Endothelial cell (in vitro differentiated cells): ENCODE results near the gene MUC4. TPM values are rescaled to one million over a fixed set of nuclear protein-coding genes. Genes with fewer than 3 reads are reported as not detected.

Source experiments
- DNase-seq: peaks from one replicate; pipeline ENCODE4 v3.0.0; 2021; ENCODE audit warnings: low spot score
- H3K27ac Mint-ChIP-seq: one replicate; pipeline ENCODE4 v1.8.0; 2021; ENCODE audit warnings: mixed read lengths, inconsistent platforms; ENCODE audit not compliant: unreplicated experiment
- H3K27me3 Mint-ChIP-seq: one replicate; pipeline ENCODE4 v1.8.0; 2021; ENCODE audit warnings: mild to moderate bottlenecking, moderate library complexity, mixed read lengths, inconsistent platforms; ENCODE audit not compliant: unreplicated experiment
- H3K36me3 Mint-ChIP-seq: one replicate; pipeline ENCODE4 v1.8.0; 2021; ENCODE audit warnings: mild to moderate bottlenecking, low read depth, mixed read lengths, inconsistent platforms; ENCODE audit not compliant: unreplicated experiment
- H3K4me1 Mint-ChIP-seq: one replicate; pipeline ENCODE4 v1.8.0; 2021; ENCODE audit warnings: mild to moderate bottlenecking, mixed read lengths, inconsistent platforms; ENCODE audit not compliant: unreplicated experiment
- H3K4me3 Mint-ChIP-seq: one replicate; pipeline ENCODE4 v1.8.0; 2021; ENCODE audit warnings: mild to moderate bottlenecking, mixed read lengths, inconsistent platforms; ENCODE audit not compliant: unreplicated experiment
- H3K9me3 Mint-ChIP-seq: one replicate; pipeline ENCODE4 v1.8.0; 2021; ENCODE audit warnings: mixed read lengths, inconsistent platforms; ENCODE audit not compliant: unreplicated experiment
- total RNA-seq: library from RNA; stranded (reverse); fragmentation: NEBNext Ultra II Directional; extraction: Animal tissue kit (Norgen Biotek cat#: 25700); gene quantifications from one replicate; pipeline ENCODE4 v1.2.1, GENCODE V29; 2021; ENCODE audit not compliant: unreplicated experiment
- TF ChIP-seq, protein P1 (sequence below): fragments of 200-600 bp; sonication (generic); IDR thresholded peaks from one replicate; pipeline ENCODE4 v1.5.0; 2021; ENCODE audit warnings: antibody characterized with exemption; ENCODE audit not compliant: unreplicated experiment

Gene MUC4
- total RNA-seq, 1 donor from 2014 or later: 0.05 TPM

DNA sequence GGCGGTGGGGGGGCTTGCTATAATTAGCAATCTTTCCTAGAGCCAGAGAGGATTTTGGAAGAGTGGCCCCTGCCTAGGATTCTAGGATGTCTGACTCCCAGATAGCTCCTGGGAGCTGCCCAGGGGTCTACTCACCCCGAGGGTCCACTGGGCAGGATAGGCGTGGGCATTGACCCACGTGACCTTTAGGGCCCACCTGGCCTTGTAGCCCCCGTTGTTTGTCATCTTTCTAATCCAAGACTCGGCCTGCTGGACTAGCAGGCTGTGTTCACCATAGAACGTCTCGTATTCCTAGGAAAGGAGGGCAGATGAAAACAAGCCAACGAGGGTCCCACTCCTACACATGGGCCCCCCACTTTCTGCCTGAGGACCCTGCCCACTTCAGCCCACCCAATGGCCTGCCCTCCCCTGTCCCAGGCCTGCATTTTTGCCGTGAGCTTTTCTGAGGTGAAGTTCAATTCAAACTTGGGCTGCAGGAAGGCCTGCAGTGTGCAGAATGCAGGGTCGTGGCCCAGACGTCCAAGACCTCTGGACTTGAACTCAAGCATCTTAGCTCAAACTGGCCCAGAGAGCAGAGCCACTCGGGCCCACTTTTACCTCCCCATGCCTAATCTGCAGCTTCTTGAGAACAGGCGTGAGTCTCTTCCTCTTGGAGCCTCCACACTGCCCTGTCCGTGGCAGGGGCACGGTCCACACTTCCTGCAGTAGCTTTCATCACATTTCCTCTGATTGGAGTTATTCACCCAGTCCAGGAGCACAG lies 41.5 kb downstream of the MUC4 start:
- Mint-ChIP-seq H3K27me3 (peaks cover 8% of the 10 kb centered on the region), H3K4me1 (no peaks in the 10 kb centered on the region), H3K27ac (no peak overlapping the region), H3K36me3 (peaks cover 8% of the 10 kb centered on the region), H3K4me3 (no peak overlapping the region), H3K9me3 (no peaks in the 10 kb centered on the region)
- TF ChIP-seq, protein P1, sequence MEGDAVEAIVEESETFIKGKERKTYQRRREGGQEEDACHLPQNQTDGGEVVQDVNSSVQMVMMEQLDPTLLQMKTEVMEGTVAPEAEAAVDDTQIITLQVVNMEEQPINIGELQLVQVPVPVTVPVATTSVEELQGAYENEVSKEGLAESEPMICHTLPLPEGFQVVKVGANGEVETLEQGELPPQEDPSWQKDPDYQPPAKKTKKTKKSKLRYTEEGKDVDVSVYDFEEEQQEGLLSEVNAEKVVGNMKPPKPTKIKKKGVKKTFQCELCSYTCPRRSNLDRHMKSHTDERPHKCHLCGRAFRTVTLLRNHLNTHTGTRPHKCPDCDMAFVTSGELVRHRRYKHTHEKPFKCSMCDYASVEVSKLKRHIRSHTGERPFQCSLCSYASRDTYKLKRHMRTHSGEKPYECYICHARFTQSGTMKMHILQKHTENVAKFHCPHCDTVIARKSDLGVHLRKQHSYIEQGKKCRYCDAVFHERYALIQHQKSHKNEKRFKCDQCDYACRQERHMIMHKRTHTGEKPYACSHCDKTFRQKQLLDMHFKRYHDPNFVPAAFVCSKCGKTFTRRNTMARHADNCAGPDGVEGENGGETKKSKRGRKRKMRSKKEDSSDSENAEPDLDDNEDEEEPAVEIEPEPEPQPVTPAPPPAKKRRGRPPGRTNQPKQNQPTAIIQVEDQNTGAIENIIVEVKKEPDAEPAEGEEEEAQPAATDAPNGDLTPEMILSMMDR: no peak
- DNase-seq: no peak

DNA sequence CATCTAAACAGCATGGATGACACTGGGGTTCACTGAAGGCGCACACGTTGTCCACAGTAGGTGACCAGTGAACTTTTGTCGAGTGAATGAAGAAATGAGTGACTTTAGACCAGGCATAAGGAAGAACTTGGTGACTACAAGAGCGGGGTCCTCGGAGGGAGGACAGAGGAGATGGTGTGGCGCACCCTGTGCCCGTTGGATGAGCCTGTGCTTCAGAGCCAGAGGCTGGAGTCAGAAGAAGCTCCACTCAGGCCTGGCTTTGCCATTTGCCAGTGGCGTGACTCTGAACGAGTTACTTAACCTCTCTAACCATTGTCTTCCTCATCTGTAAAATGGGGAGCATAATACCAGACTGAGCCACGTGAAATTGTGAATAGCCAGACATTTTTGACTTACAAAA lies 42.2 kb downstream of the MUC4 start:
- H3K27ac Mint-ChIP-seq: no peak overlapping the region
- H3K4me3 Mint-ChIP-seq: no peak overlapping the region
- DNase-seq: no peak
- TF ChIP-seq, protein P1: no peak
- peaks cover 8% of the 10 kb centered on the region for H3K36me3 Mint-ChIP-seq
- H3K4me1 Mint-ChIP-seq: no peaks in the 10 kb centered on the region
- H3K9me3 Mint-ChIP-seq: no peaks in the 10 kb centered on the region
- H3K27me3 Mint-ChIP-seq: peaks cover 7% of the 10 kb centered on the region

DNA sequence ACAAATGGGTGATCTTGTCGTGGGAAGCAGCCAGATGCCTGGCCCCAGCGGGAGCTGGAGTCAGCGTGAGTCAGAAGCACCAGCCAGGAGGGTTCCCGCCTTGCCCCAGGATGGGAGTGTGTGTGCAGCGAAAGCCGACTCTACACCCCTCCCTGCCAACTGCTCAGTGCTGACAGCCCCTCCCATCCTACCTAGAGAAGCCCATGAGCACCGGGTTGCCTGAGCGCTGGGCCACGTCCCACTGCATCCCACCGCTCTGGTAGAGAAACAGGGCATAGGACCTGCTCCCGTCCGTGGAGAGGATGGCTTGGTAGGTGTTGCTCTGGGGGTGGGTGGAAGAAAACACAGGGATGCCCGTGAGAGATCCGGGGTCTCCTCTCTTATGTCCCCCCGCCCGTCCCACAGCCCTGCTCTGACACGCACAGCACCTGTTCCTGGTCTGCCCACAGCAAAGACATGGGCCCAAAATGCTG lies 42.9 kb downstream of the MUC4 start:
- TF ChIP-seq, protein P1: no peak
- no peak overlapping the region for H3K27ac Mint-ChIP-seq
- H3K36me3 Mint-ChIP-seq: peaks cover 8% of the 10 kb centered on the region
- peaks cover 10% of the 10 kb centered on the region for H3K27me3 Mint-ChIP-seq
- no peaks in the 10 kb centered on the region for H3K4me1 Mint-ChIP-seq
- no peak overlapping the region for H3K4me3 Mint-ChIP-seq
- DNase-seq: no peak
- H3K9me3 Mint-ChIP-seq: no peaks in the 10 kb centered on the region

DNA sequence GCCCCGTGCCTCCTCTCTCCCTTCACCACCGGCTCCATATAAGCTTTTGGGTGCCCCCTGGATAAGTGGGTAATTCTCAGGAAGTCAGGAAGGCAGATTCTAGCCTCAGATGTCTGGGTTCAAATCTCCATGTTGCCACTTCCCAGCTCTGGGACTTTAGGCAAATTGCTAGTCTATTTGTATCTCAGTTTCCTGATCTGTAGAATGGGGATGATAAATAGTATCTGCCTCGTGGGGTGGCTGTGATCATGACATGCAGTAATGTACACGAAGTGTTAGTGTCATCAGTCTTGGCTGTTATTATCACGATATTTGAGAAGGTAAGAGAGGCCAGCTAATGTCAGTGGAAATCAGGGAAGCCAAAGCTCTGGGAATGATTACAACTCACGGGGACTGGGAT lies 43.3 kb downstream of the MUC4 start:
- DNase-seq: no peak
- Mint-ChIP-seq H3K4me1 (peaks cover under 1% of the 10 kb centered on the region), H3K9me3 (no peaks in the 10 kb centered on the region), H3K4me3 (no peak overlapping the region), H3K36me3 (peaks cover 8% of the 10 kb centered on the region), H3K27ac (no peak overlapping the region), H3K27me3 (peaks cover 10% of the 10 kb centered on the region)
- TF ChIP-seq, protein P1: no peak

DNA sequence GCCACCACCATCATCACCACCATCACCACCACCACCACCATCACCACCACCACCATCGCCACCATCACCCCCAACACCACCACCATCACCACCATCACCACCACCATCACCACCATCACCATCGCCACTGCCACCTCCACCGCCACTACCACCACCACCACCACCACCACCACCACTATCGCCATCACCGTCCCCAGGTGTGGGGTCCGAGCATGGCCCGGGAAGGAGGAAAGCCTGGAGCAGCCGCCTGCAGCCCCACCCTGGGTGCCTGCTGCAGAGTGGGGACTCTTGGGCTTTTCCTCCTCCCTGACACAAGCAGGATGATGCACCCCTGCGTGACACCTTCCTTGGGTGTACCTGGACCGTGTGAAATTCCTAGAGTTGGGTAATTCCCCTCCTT lies 43.9 kb downstream of the MUC4 start:
- H3K36me3 Mint-ChIP-seq: peaks cover 8% of the 10 kb centered on the region
- no peak overlapping the region for H3K27ac Mint-ChIP-seq
- TF ChIP-seq, protein P1: no peak
- H3K4me3 Mint-ChIP-seq: no peak overlapping the region
- peaks cover 10% of the 10 kb centered on the region for H3K27me3 Mint-ChIP-seq
- peaks cover 3% of the 10 kb centered on the region for H3K4me1 Mint-ChIP-seq
- H3K9me3 Mint-ChIP-seq: no peaks in the 10 kb centered on the region
- no peak for DNase-seq
